HG02798 (cell line): ENCODE results near the gene CELSR2.

Experiments
- ATAC-seq: cut with Tn5 transposase; IDR thresholded peaks from one replicate; pipeline ENCODE4 v1.9.1; 2021; ENCODE audit warnings: mild to moderate bottlenecking; ENCODE audit not compliant: unreplicated experiment, poor library complexity

The CELSR2 gene

DNA sequence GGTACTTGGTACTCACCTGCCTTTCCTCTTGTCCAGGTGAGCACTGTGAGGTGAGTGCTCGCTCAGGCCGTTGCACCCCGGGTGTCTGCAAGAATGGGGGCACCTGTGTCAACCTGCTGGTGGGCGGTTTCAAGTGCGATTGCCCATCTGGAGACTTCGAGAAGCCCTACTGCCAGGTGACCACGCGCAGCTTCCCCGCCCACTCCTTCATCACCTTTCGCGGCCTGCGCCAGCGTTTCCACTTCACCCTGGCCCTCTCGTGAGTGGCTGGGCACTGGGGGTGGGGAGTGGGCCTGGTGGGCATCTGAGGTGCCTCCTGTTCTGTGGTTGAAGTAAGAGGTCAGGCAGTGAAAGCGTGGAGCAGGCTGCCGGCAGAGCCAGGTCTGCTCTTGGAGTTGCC lies 11.7 kb downstream of the CELSR2 start:
- no peak for ATAC-seq

DNA sequence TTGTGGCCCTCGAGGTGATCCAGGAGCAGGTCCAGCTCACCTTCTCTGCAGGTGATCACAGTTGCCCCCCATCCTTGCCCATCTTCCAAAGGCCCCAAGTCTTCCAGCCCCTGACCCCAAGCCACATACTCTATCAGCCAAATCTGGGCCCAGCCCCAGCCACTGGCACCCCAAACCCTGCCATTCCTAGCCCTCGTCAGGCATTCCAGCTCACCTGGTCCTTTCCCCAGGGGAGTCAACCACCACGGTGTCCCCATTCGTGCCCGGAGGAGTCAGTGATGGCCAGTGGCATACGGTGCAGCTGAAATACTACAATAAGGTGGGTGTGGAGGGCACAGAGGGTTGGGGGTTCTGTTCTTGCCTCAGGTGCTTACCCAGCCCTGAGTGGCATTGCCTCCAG lies 12.2 kb downstream of the CELSR2 start:
- no peak for ATAC-seq

GRCh38 chr1:109262231-109263055 lies 13.1 kb downstream of the CELSR2 start:
- ATAC-seq = no peak

DNA sequence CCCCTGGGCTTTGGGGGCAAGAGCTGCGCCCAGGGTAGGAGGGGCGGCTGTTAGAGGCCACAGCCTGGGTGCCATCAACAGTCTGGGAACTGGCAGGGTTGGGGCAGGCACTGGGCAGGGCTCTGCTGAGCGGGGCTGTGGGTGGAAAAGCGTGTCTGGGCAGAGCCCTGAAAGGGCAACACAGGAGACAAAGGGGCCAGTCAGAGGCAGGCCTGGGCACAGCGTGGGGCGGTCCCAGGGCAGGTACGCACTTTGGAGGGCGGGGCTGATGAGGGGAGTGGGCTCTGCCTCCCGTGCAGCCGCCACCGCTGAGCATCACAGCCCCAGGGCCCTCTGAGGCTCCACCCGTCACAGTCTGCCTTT lies 13.9 kb downstream of the CELSR2 start:
- no peak for ATAC-seq

GRCh38 chr1:109263597-109264378 lies 14.4 kb downstream of the CELSR2 start:
- peak; percentile 72 for ATAC-seq

DNA sequence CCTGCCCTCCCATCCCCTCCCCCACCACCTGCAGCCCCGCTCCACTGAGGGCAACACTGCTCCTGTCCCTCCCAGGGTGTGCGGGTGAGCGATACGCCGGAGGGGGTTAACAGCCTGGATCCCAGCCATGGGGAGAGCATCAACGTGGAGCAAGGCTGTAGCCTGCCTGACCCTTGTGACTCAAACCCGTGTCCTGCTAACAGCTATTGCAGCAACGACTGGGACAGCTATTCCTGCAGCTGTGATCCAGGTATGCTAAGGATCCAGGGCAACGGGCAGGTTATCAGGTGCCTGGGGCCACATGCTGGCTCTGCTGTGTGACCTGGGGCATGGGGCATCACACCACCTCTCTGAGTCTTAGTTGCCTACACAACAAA lies 15.0 kb downstream of the CELSR2 start:
- ATAC-seq = no peak

DNA sequence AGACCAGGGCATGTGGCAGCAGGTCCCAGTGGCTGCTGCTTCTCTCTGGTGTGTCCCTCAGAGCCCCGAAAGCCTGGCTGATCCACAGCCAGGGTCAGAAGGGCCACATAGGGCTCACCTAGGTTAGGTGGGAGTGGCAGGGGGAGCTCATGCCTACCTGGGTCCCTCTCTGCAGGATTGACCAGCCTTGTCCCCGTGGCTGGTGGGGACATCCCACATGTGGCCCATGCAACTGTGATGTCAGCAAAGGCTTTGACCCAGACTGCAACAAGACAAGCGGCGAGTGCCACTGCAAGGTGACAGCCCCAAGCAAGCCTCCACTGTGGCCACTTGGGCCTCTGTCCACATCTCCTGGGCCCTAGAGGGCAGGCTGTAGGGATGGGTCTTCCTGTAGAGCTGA lies 15.7 kb downstream of the CELSR2 start:
- no peak for ATAC-seq

DNA sequence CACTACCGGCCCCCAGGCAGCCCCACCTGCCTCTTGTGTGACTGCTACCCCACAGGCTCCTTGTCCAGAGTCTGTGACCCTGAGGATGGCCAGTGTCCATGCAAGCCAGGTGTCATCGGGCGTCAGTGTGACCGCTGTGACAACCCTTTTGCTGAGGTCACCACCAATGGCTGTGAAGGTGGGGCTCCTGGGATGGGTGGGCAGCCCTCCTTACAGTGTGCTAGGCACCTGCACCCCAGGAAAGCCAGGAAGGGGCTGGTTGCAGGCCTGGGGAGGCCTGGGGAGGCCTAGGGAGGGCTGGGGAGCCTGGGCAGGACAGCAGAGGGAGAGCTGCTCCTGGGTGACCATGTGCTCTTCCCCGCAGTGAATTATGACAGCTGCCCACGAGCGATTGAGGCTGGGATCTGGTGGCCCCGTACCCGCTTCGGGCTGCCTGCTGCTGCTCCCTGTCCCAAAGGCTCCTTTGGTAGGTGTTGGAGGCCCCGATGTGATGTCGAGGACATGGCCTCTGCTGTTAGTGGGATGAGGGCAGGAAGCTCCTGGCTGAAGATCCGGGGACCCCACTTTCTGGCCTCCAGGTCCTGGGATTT lies 16.5 kb downstream of the CELSR2 start:
- ATAC-seq = no peak

GRCh38 chr1:109266965-109267364 lies 17.6 kb downstream of the CELSR2 start:
- no peak for ATAC-seq

- no peak for ATAC-seq
Measured at GRCh38 chr1:109267743-109268300, 18.5 kb downstream of the CELSR2 start.

DNA sequence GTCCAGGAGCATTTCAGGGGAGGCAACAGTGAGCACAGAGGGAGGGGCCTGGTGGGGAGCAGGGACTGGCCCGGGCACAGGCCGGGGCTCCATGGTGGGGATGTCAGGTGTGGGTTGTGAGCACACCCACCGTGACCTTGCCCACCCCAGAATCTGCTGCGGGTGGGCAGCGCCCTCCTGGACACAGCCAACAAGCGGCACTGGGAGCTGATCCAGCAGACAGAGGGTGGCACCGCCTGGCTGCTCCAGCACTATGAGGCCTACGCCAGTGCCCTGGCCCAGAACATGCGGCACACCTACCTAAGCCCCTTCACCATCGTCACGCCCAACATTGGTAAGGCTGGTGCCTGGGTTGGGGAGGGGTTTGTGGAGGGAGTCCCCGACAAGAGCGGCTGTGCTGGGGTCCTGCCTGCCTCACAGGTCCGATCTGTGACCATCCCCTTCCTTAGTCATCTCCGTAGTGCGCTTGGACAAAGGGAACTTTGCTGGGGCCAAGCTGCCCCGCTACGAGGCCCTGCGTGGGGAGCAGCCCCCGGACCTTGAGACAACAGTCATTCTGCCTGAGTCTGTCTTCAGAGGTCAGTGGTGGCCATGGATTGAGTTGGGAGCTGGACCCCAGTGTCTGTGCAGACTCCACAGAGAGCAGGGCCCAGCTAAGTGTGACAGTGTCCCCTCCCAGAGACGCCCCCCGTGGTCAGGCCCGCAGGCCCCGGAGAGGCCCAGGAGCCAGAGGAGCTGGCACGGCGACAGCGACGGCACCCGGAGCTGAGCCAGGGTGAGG lies 19.3 kb downstream of the CELSR2 start:
- ATAC-seq = no peak

DNA sequence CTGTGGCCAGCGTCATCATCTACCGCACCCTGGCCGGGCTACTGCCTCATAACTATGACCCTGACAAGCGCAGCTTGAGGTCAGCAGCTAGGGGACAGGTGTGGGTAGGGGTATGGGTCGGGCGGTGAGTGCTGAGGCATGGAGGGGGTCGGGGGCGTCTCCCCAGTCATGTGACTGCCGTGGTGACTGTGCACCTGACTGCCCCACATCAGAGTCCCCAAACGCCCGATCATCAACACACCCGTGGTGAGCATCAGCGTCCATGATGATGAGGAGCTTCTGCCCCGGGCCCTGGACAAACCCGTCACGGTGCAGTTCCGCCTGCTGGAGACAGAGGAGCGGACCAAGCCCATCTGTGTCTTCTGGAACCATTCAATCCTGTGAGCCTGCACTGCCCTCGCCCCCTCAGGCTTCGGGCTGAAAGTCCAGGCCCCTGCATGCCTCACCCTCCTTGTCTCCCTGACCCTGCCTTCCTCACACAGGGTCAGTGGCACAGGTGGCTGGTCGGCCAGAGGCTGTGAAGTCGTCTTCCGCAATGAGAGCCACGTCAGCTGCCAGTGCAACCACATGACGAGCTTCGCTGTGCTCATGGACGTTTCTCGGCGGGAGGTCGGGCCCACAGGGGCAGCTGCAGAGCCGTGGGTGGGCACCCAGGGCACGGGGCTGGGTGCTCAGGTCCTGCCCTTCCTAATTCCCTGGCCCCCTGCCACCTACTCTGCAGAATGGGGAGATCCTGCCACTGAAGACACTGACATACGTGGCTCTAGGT lies 20.1 kb downstream of the CELSR2 start:
- ATAC-seq = no peak

GRCh38 chr1:109269981-109270622 lies 20.8 kb downstream of the CELSR2 start:
- no peak for ATAC-seq

DNA sequence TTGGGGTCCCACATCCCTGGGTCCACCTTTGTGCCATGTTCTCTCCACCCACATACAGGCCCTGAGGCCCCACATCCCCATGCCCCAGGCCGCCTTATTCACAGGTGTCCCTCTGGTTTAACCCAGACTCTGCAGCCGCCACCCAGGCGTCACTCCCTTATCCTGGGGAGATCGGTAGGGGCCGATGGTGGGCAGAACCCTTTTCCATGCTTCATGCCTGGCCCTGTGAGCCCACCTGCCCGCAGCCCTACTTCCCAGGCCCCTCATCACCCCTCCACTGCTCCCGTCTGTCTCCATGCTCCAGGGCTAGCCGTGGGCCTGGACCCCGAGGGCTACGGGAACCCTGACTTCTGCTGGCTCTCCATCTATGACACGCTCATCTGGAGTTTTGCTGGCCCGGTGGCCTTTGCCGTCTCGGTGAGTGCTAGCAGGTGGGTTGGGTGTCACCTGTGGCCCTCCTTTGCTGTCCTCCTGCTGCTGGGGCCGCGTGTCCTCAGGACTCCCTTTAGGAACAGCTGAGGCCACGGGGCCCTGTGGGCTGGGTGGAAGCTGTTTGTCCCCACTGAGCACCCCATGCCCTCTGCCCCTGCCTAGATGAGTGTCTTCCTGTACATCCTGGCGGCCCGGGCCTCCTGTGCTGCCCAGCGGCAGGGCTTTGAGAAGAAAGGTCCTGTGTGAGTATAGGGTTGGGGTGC lies 21.4 kb downstream of the CELSR2 start:
- ATAC-seq = no peak

DNA sequence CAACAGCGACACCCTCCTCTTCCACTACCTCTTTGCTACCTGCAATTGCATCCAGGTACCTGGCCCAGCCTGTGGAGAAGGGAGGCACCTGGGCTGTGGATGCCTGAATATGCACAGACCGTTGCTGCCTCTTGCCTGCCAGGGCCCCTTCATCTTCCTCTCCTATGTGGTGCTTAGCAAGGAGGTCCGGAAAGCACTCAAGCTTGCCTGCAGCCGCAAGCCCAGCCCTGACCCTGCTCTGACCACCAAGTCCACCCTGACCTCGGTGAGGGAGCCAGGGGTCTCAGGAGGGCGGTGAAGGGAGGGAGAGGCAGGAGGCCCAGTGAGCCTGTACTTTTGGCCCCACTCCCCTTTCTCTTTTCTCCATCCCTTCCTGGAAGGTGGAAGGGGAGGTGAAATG lies 22.1 kb downstream of the CELSR2 start:
- ATAC-seq = no peak

DNA sequence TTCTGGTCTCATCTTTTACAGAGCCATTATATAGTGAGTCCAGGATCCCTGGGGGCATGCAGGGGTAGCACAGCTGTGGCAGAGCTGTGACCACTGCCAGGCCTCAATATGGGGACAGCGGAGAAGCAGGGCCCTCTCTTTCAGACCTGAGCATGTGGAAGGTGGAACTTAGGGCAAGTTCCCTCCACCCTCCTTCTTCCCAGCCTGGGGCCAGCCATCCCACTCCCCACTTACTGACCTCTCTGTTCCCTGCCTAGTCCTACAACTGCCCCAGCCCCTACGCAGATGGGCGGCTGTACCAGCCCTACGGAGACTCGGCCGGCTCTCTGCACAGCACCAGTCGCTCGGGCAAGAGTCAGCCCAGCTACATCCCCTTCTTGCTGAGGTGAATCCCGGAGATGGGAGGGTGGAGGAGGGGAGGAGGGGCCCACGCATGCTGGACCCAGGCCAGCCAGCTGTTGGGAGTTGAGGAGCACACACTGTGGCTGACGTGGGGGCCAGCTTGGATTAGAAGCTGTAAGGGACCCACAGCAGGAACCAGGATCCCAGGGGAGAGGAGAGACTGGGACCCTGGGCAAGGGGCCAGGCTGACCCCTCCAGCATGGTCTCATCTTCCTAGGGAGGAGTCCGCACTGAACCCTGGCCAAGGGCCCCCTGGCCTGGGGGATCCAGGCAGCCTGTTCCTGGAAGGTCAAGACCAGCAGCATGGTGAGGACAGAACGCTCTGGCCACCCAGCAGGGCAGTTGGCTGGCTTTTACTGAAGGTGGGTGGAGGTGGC lies 22.9 kb downstream of the CELSR2 start:
- no peak for ATAC-seq

DNA sequence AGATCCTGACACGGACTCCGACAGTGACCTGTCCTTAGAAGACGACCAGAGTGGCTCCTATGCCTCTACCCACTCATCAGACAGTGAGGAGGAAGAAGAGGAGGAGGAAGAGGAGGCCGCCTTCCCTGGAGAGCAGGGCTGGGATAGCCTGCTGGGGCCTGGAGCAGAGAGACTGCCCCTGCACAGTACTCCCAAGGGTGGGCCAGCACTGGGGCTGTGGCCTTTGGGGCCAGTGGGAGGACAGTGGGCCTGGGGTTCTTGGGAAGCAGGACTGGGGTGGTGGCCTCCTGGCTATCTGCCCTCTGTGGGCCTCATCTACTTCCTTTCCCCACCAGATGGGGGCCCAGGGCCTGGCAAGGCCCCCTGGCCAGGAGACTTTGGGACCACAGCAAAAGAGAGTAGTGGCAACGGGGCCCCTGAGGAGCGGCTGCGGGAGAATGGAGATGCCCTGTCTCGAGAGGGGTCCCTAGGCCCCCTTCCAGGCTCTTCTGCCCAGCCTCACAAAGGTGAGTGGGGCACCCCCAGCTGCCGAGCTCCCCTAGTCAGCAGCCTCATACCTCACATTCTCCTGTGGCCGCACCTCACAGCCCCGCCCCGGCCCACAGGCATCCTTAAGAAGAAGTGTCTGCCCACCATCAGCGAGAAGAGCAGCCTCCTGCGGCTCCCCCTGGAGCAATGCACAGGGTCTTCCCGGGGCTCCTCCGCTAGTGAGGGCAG lies 23.6 kb downstream of the CELSR2 start:
- ATAC-seq = no peak
